ENCODE measurements around the gene KIF16B.
A peak's percentile ranks its signal among the peaks of the same experiment; 100 is the strongest.

The KIF16B gene

DNA sequence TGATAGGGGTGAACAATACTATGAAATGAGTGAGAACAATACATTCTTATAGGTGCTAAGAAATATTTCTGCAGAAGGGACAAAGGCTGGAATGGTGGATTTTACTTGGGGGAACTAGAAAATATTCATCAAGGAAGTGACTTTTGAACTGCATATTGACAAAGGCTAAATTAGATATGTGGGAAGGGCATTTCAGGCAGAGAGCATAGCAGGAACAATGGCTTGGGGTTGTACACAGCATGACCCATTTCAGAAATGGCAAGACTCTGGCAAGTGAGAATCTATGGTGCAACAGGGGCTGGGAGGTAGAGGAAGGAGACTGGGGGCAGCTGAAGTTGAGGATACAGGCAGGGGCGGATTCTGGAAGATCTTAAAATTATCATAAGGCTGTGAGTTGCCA lies 46.7 kb upstream of the KIF16B start:
- Histone ChIP-seq H3K18ac (ENCODE audit: low read depth in 1 of 2, low read length in 2 of 2) (no peak overlapping the region), H4K8ac (ENCODE audit: low read length) (no peak overlapping the region), H3K4ac (ENCODE audit: low read depth in 1 of 2, low read length in 2 of 2) (no peak overlapping the region), H3K9ac (ENCODE audit: low read length) (no peak overlapping the region), H2BK12ac (ENCODE audit: low read length in 2 of 2) (no peak overlapping the region), H3K79me1 (replicated peaks; ENCODE audit: low read length, poor library complexity, severe bottlenecking) (no peaks in the 10 kb centered on the region), H2AK5ac (ENCODE audit: low read length, severe bottlenecking) (no peak overlapping the region), H4K91ac (ENCODE audit: low read length) (no peak overlapping the region), H3K14ac (ENCODE audit: low read length in 2 of 2) (no peak overlapping the region), H2AFZ (ENCODE audit: low read depth, low read length) (no peak overlapping the region), H3K27ac (ENCODE audit: low read length, poor library complexity, severe bottlenecking) (no peak overlapping the region), H3K4me3 (ENCODE audit: insufficient read depth in 1 of 2, low read depth in 1 of 2, low read length in 2 of 2) (no peak overlapping the region), H3K23ac (ENCODE audit: low read length in 2 of 2) (no peak overlapping the region), H3K9me3 (ENCODE audit: control insufficient read depth, low read length) (no peaks in the 10 kb centered on the region), H3K27me3 (ENCODE audit: control insufficient read depth in 1 of 2, insufficient read depth in 1 of 2, low read length in 2 of 2) (no peaks in the 10 kb centered on the region), H2BK5ac (ENCODE audit: low read depth, low read length, poor library complexity, severe bottlenecking) (no peak overlapping the region), H2BK15ac (ENCODE audit: low read depth, poor library complexity, severe bottlenecking) (no peak overlapping the region), H3K4me2 (ENCODE audit: low read length, poor library complexity, severe bottlenecking) (no peak overlapping the region), H2BK120ac (ENCODE audit: low read depth, low read length) (no peak overlapping the region), H3K36me3 (ENCODE audit: control insufficient read depth in 1 of 2, insufficient read depth in 2 of 2, low read depth in 1 of 2, low read length in 2 of 2) (no peaks in the 10 kb centered on the region), H3K4me1 (ENCODE audit: control insufficient read depth, insufficient read depth, low read depth, low read length) (no peaks in the 10 kb centered on the region)
- WGBS = no CpG with 5 or more reads among the region's 1 CpG
- DNase-seq = no peak

DNA sequence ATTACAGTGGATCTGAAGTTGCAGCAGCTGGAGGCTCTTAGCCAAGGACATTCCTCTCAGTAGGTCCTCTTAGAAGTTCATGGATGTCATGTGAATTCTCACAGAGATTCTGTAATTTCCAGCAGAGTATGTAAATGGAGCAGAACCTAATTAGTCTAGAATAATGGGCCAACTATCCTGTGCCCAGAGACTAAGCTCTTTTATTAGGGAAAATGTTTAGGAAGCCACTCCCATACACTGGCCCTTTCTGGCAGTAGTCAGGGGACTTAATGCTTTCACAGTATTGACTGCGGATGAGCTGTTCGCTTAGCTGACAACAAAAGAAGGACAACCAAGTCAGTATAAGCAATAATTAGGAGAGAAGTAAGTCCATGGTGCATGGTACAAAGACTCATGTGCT lies 43.8 kb upstream of the KIF16B start:
- Histone ChIP-seq H4K8ac (ENCODE audit: low read length) (no peak overlapping the region), H3K18ac (ENCODE audit: low read depth in 1 of 2, low read length in 2 of 2) (no peak overlapping the region), H2BK12ac (ENCODE audit: low read length in 2 of 2) (no peak overlapping the region), H3K79me1 (replicated peaks; ENCODE audit: low read length, poor library complexity, severe bottlenecking) (no peaks in the 10 kb centered on the region), H3K23ac (ENCODE audit: low read length in 2 of 2) (no peak overlapping the region), H3K4me1 (ENCODE audit: control insufficient read depth, insufficient read depth, low read depth, low read length) (no peaks in the 10 kb centered on the region), H2BK120ac (ENCODE audit: low read depth, low read length) (no peak overlapping the region), H3K27ac (ENCODE audit: low read length, poor library complexity, severe bottlenecking) (no peak overlapping the region), H3K4me3 (ENCODE audit: insufficient read depth in 1 of 2, low read depth in 1 of 2, low read length in 2 of 2) (no peak overlapping the region), H3K14ac (ENCODE audit: low read length in 2 of 2) (no peak overlapping the region), H3K36me3 (ENCODE audit: control insufficient read depth in 1 of 2, insufficient read depth in 2 of 2, low read depth in 1 of 2, low read length in 2 of 2) (no peaks in the 10 kb centered on the region), H3K9ac (ENCODE audit: low read length) (no peak overlapping the region), H2AFZ (ENCODE audit: low read depth, low read length) (no peak overlapping the region), H2BK5ac (ENCODE audit: low read depth, low read length, poor library complexity, severe bottlenecking) (no peak overlapping the region), H3K4me2 (ENCODE audit: low read length, poor library complexity, severe bottlenecking) (no peak overlapping the region), H3K9me3 (ENCODE audit: control insufficient read depth, low read length) (no peaks in the 10 kb centered on the region), H2BK15ac (ENCODE audit: low read depth, poor library complexity, severe bottlenecking) (no peak overlapping the region), H4K91ac (ENCODE audit: low read length) (no peak overlapping the region), H2AK5ac (ENCODE audit: low read length, severe bottlenecking) (no peak overlapping the region), H3K27me3 (ENCODE audit: control insufficient read depth in 1 of 2, insufficient read depth in 1 of 2, low read length in 2 of 2) (no peaks in the 10 kb centered on the region), H3K4ac (ENCODE audit: low read depth in 1 of 2, low read length in 2 of 2) (no peak overlapping the region)
- no peak for DNase-seq
- WGBS = 100% methylated on average over 2 of the region's 2 CpGs

DNA sequence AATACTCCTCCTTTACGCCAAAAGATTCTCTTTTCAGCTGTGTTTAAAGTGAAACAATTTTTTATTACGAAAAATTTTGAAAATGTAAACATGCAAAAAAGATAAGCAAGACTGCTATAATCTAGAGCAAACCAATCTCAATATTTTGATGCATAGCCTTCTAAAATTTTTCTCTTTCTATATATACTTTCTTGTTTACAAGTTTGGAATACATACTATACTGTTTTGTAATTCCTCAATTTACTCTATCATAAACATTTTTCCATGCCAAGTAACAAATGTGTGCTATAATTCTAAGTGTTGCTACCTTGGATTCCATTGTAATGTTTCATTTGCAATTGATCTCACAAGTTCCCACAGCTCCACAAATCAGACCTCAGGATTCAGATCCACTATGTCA lies 43.1 kb upstream of the KIF16B start:
- H3K4me2 ChIP-seq (ENCODE audit: low read length, poor library complexity, severe bottlenecking) = no peak overlapping the region
- H2AK5ac ChIP-seq (ENCODE audit: low read length, severe bottlenecking) = no peak overlapping the region
- no peaks in the 10 kb centered on the region for H3K79me1 ChIP-seq (replicated peaks; ENCODE audit: low read length, poor library complexity, severe bottlenecking)
- no peaks in the 10 kb centered on the region for H3K9me3 ChIP-seq (ENCODE audit: control insufficient read depth, low read length)
- no peak overlapping the region for H4K91ac ChIP-seq (ENCODE audit: low read length)
- no peak overlapping the region for H3K4ac ChIP-seq (ENCODE audit: low read depth in 1 of 2, low read length in 2 of 2)
- H2BK12ac ChIP-seq (ENCODE audit: low read length in 2 of 2) = no peak overlapping the region
- H3K27ac ChIP-seq (ENCODE audit: low read length, poor library complexity, severe bottlenecking) = no peak overlapping the region
- H3K4me1 ChIP-seq (ENCODE audit: control insufficient read depth, insufficient read depth, low read depth, low read length) = no peaks in the 10 kb centered on the region
- H4K8ac ChIP-seq (ENCODE audit: low read length) = no peak overlapping the region
- no peak overlapping the region for H2AFZ ChIP-seq (ENCODE audit: low read depth, low read length)
- H2BK120ac ChIP-seq (ENCODE audit: low read depth, low read length) = no peak overlapping the region
- H3K4me3 ChIP-seq (ENCODE audit: insufficient read depth in 1 of 2, low read depth in 1 of 2, low read length in 2 of 2) = no peak overlapping the region
- WGBS = no CpG with 5 or more reads among the region's 2 CpGs
- no peak overlapping the region for H2BK5ac ChIP-seq (ENCODE audit: low read depth, low read length, poor library complexity, severe bottlenecking)
- H3K23ac ChIP-seq (ENCODE audit: low read length in 2 of 2) = no peak overlapping the region
- DNase-seq = no peak
- no peak overlapping the region for H3K9ac ChIP-seq (ENCODE audit: low read length)
- peaks cover 0 to 4% of the 10 kb centered on the region in 2 experiments for H3K27me3 ChIP-seq (ENCODE audit: control insufficient read depth in 1 of 2, insufficient read depth in 1 of 2, low read length in 2 of 2)
- no peaks in the 10 kb centered on the region for H3K36me3 ChIP-seq (ENCODE audit: control insufficient read depth in 1 of 2, insufficient read depth in 2 of 2, low read depth in 1 of 2, low read length in 2 of 2)
- H3K14ac ChIP-seq (ENCODE audit: low read length in 2 of 2) = no peak overlapping the region
- no peak overlapping the region for H3K18ac ChIP-seq (ENCODE audit: low read depth in 1 of 2, low read length in 2 of 2)
- no peak overlapping the region for H2BK15ac ChIP-seq (ENCODE audit: low read depth, poor library complexity, severe bottlenecking)

DNA sequence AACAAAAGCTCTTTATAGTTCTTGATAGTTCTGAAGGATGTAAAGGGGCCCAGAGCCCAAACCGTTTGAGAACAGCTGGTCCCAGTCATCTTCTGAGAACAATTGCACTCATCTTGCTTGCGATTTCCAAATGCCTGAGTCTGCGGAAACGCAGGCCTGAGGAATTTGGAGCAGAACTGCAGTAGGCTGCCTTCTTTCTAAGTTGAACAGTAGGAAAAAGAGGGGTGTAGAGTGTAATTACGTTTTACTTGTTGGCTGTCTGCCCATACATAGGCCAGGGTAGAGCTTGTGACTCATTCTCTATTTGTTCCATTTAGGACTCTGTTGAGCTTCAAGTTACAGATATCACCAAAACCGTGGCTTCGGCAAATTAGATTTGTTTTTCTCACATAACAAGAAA lies 42.0 kb upstream of the KIF16B start:
- no peak overlapping the region for H3K14ac ChIP-seq (ENCODE audit: low read length in 2 of 2)

More for the DNA sequence above, 42.0 kb upstream of the KIF16B start:
- Histone ChIP-seq H2BK12ac (ENCODE audit: low read length in 2 of 2) (no peak overlapping the region), H3K18ac (ENCODE audit: low read depth in 1 of 2, low read length in 2 of 2) (no peak overlapping the region), H3K9me3 (ENCODE audit: control insufficient read depth, low read length) (no peaks in the 10 kb centered on the region), H2AFZ (ENCODE audit: low read depth, low read length) (no peak overlapping the region), H3K36me3 (ENCODE audit: control insufficient read depth in 1 of 2, insufficient read depth in 2 of 2, low read depth in 1 of 2, low read length in 2 of 2) (no peaks in the 10 kb centered on the region), H4K8ac (ENCODE audit: low read length) (no peak overlapping the region), H3K23ac (ENCODE audit: low read length in 2 of 2) (no peak overlapping the region), H3K4me2 (ENCODE audit: low read length, poor library complexity, severe bottlenecking) (no peak overlapping the region), H3K4me1 (ENCODE audit: control insufficient read depth, insufficient read depth, low read depth, low read length) (no peaks in the 10 kb centered on the region), H4K91ac (ENCODE audit: low read length) (no peak overlapping the region), H2BK5ac (ENCODE audit: low read depth, low read length, poor library complexity, severe bottlenecking) (no peak overlapping the region), H2BK120ac (ENCODE audit: low read depth, low read length) (no peak overlapping the region), H2AK5ac (ENCODE audit: low read length, severe bottlenecking) (no peak overlapping the region), H3K27ac (ENCODE audit: low read length, poor library complexity, severe bottlenecking) (no peak overlapping the region), H3K9ac (ENCODE audit: low read length) (peak overlapping the region; percentile 34), H3K79me1 (replicated peaks; ENCODE audit: low read length, poor library complexity, severe bottlenecking) (no peaks in the 10 kb centered on the region), H3K27me3 (ENCODE audit: control insufficient read depth in 1 of 2, insufficient read depth in 1 of 2, low read length in 2 of 2) (peaks cover 0 to 4% of the 10 kb centered on the region in 2 experiments), H2BK15ac (ENCODE audit: low read depth, poor library complexity, severe bottlenecking) (no peak overlapping the region), H3K4ac (ENCODE audit: low read depth in 1 of 2, low read length in 2 of 2) (no peak overlapping the region), H3K4me3 (ENCODE audit: insufficient read depth in 1 of 2, low read depth in 1 of 2, low read length in 2 of 2) (no peak overlapping the region)
- peak; percentile 74 for DNase-seq
- WGBS = 75% methylated on average over 7 of the region's 7 CpGs

Measured in mesenchymal stem cell (in vitro differentiated cells and primary cell).